ENCODE measurements around the gene TTLL6.

The TTLL6 gene

GRCh38 chr17:48773245-48773644, 43.8 kb downstream of the TTLL6 start:
- TF ChIP-seq EZH2phosphoT487 (IDR thresholded peaks at IDR 0.05; ENCODE audit: borderline replicate concordance) (no peak), CTCF (conservative IDR thresholded peaks at IDR 0.05; ENCODE audit: low read length) (no peak)
- Histone ChIP-seq H3K9me3 (ENCODE audit: insufficient read depth, low read depth, low read length) (no peaks in the 10 kb centered on the region), H3K36me3 (ENCODE audit: insufficient read depth, low read length) (no peaks in the 10 kb centered on the region), H2AFZ (ENCODE audit: low read length) (no peak overlapping the region), H3K4me3 (ENCODE audit: low read length, poor library complexity, severe bottlenecking) (no peak overlapping the region), H3K4me1 (ENCODE audit: insufficient read depth, low read length, poor library complexity, severe bottlenecking) (peaks cover 23% of the 10 kb centered on the region), H3K4me2 (ENCODE audit: low read depth, low read length, poor library complexity, severe bottlenecking) (no peak overlapping the region), H4K20me1 (ENCODE audit: insufficient read depth, low read length, poor library complexity, severe bottlenecking) (no peaks in the 10 kb centered on the region), H3K27me3 (ENCODE audit: insufficient read depth, low read length, poor library complexity, severe bottlenecking) (no peaks in the 10 kb centered on the region), H3K9ac (ENCODE audit: low read depth, low read length, poor library complexity, severe bottlenecking) (no peak overlapping the region), H3K79me2 (ENCODE audit: insufficient read depth, low read length) (no peaks in the 10 kb centered on the region), H3F3A (ENCODE audit: low read depth) (no peaks in the 10 kb centered on the region), H3K9me2 (replicated peaks; ENCODE audit: low read depth, low read length) (no peaks in the 10 kb centered on the region)

GRCh38 chr17:48770954-48771353, 46.1 kb downstream of the TTLL6 start:
- no peaks in the 10 kb centered on the region for H4K20me1 ChIP-seq (ENCODE audit: insufficient read depth, low read length, poor library complexity, severe bottlenecking)
- no peak overlapping the region for H2AFZ ChIP-seq (ENCODE audit: low read length)
- no peak overlapping the region for H3K4me3 ChIP-seq (ENCODE audit: low read length, poor library complexity, severe bottlenecking)
- H3K4me2 ChIP-seq (ENCODE audit: low read depth, low read length, poor library complexity, severe bottlenecking): no peak overlapping the region
- no peaks in the 10 kb centered on the region for H3F3A ChIP-seq (ENCODE audit: low read depth)
- H3K36me3 ChIP-seq (ENCODE audit: insufficient read depth, low read length): no peaks in the 10 kb centered on the region
- no peaks in the 10 kb centered on the region for H3K79me2 ChIP-seq (ENCODE audit: insufficient read depth, low read length)
- no peak overlapping the region for H3K9ac ChIP-seq (ENCODE audit: low read depth, low read length, poor library complexity, severe bottlenecking)
- no peaks in the 10 kb centered on the region for H3K9me3 ChIP-seq (ENCODE audit: insufficient read depth, low read depth, low read length)
- H3K9me2 ChIP-seq (replicated peaks; ENCODE audit: low read depth, low read length): no peaks in the 10 kb centered on the region
- H3K4me1 ChIP-seq (ENCODE audit: insufficient read depth, low read length, poor library complexity, severe bottlenecking): peaks cover 23% of the 10 kb centered on the region
- TF ChIP-seq CTCF (conservative IDR thresholded peaks at IDR 0.05; ENCODE audit: low read length): no peak
- TF ChIP-seq EZH2phosphoT487 (IDR thresholded peaks at IDR 0.05; ENCODE audit: borderline replicate concordance): no peak
- no peaks in the 10 kb centered on the region for H3K27me3 ChIP-seq (ENCODE audit: insufficient read depth, low read length, poor library complexity, severe bottlenecking)

- H3F3A ChIP-seq (ENCODE audit: low read depth): no peaks in the 10 kb centered on the region
- no peak overlapping the region for H3K4me2 ChIP-seq (ENCODE audit: low read depth, low read length, poor library complexity, severe bottlenecking)
Measured at GRCh38 chr17:48769009-48769675, 47.9 kb downstream of the TTLL6 start.

More at GRCh38 chr17:48769009-48769675, 47.9 kb downstream of the TTLL6 start:
- no peaks in the 10 kb centered on the region for H4K20me1 ChIP-seq (ENCODE audit: insufficient read depth, low read length, poor library complexity, severe bottlenecking)
- peaks cover 16% of the 10 kb centered on the region for H3K4me1 ChIP-seq (ENCODE audit: insufficient read depth, low read length, poor library complexity, severe bottlenecking)
- peak overlapping the region; percentile 96 for H2AFZ ChIP-seq (ENCODE audit: low read length)
- H3K9ac ChIP-seq (ENCODE audit: low read depth, low read length, poor library complexity, severe bottlenecking): no peak overlapping the region
- H3K4me3 ChIP-seq (ENCODE audit: low read length, poor library complexity, severe bottlenecking): no peak overlapping the region
- H3K36me3 ChIP-seq (ENCODE audit: insufficient read depth, low read length): no peaks in the 10 kb centered on the region
- TF ChIP-seq CTCF (conservative IDR thresholded peaks at IDR 0.05; ENCODE audit: low read length): no peak
- no peak for TF ChIP-seq EZH2phosphoT487 (IDR thresholded peaks at IDR 0.05; ENCODE audit: borderline replicate concordance)
- H3K27me3 ChIP-seq (ENCODE audit: insufficient read depth, low read length, poor library complexity, severe bottlenecking): no peaks in the 10 kb centered on the region
- H3K9me3 ChIP-seq (ENCODE audit: insufficient read depth, low read depth, low read length): no peaks in the 10 kb centered on the region
- no peaks in the 10 kb centered on the region for H3K9me2 ChIP-seq (replicated peaks; ENCODE audit: low read depth, low read length)
- no peaks in the 10 kb centered on the region for H3K79me2 ChIP-seq (ENCODE audit: insufficient read depth, low read length)

All from Loucy (cell line).